Measurements from ENCODE around the gene ALLC. TPM values are rescaled to one million over a fixed set of nuclear protein-coding genes. Genes with fewer than 3 reads are reported as not detected.
"Not testable (repeated sequence)": the region's sequence is repeated elsewhere in the genome, so short reads cannot be mapped to it uniquely, and the experiment has no call there.

Gene ALLC
- total RNA-seq (2014; rRNA removed) (not detected in 2 replicates), Bru-seq, nascent RNA (percentile 7 among the genes with signal in this experiment), BruChase-seq, experiment 1, labeled RNA remaining after a 6-hour chase (percentile 32 among the genes with signal in this experiment), BruChase-seq, experiment 2, labeled RNA remaining after a 2-hour chase (percentile 18 among the genes with signal in this experiment)
- long read RNA-seq: 0 reads

- Histone ChIP-seq H2AFZ (ENCODE audit: low read length) (no peak within 1 kb of the TSS), H4K20me1 (ENCODE audit: low read length) (no peaks in the 10 kb centered on the region), H3K79me2 (ENCODE audit: low read length) (no peaks in the 10 kb centered on the region), H3K4me2 (ENCODE audit: low read length) (no peak within 1 kb of the TSS), H3F3A (ENCODE audit: low read length, unreplicated experiment) (no peaks in the 10 kb centered on the region), H3K9me2 (replicated peaks; ENCODE audit: low read length) (no peaks in the 10 kb centered on the region), H3K9me3 (ENCODE audit: low read length) (no peaks in the 10 kb centered on the region), H3K9ac (ENCODE audit: low read length) (no peak within 1 kb of the TSS), H3K27ac (ENCODE audit: low read length) (no peak within 1 kb of the TSS), H3K4me1 (ENCODE audit: insufficient read depth, low read length) (no peaks in the 10 kb centered on the region), H3K27me3 (ENCODE audit: low read length) (no peaks in the 10 kb centered on the region; the same call in 1 of the 2 replicates), H3K4me3 (ENCODE audit: low read length) (no peak within 1 kb of the TSS), H3K36me3 (ENCODE audit: low read depth, low read length) (no peaks in the 10 kb centered on the region)
- ATAC-seq: no peak
- intact Hi-C loops (cut with micrococcal nuclease): no loop called here
- CTCF ChIA-PET: no interaction called here
- no TSS peak for BruUV-seq (replicated peaks)
- TF ChIP-seq EZH2phosphoT487 (IDR thresholded peaks at IDR 0.05; ENCODE audit: borderline replicate concordance, low read length): no peak
- TF ChIP-seq EZH2 (IDR thresholded peaks at IDR 0.05; ENCODE audit: low read length, unreplicated experiment): no peak
- TF ChIP-seq, protein P1, sequence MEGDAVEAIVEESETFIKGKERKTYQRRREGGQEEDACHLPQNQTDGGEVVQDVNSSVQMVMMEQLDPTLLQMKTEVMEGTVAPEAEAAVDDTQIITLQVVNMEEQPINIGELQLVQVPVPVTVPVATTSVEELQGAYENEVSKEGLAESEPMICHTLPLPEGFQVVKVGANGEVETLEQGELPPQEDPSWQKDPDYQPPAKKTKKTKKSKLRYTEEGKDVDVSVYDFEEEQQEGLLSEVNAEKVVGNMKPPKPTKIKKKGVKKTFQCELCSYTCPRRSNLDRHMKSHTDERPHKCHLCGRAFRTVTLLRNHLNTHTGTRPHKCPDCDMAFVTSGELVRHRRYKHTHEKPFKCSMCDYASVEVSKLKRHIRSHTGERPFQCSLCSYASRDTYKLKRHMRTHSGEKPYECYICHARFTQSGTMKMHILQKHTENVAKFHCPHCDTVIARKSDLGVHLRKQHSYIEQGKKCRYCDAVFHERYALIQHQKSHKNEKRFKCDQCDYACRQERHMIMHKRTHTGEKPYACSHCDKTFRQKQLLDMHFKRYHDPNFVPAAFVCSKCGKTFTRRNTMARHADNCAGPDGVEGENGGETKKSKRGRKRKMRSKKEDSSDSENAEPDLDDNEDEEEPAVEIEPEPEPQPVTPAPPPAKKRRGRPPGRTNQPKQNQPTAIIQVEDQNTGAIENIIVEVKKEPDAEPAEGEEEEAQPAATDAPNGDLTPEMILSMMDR (conservative IDR thresholded peaks at IDR 0.05; ENCODE audit: low read depth, low read length): no peak
- DNase-seq: no peak
- POLR2A ChIA-PET (ENCODE audit: unreplicated experiment): no interaction called here
Measured at GRCh38 chr2:3657881-3658280, at the start of gene ALLC. TSS of gene ALLC (plus strand) at chr2:3658200. CDS start at chr2:3671158, 12,958 bp downstream.

GRCh38 chr2:3608373-3609278, 49.4 kb upstream of the ALLC start:
- Histone ChIP-seq H3K9me2 (replicated peaks; ENCODE audit: low read length) (no peaks in the 10 kb centered on the region), H3K79me2 (ENCODE audit: low read length) (no peaks in the 10 kb centered on the region), H3K27ac (ENCODE audit: low read length) (no peak overlapping the region), H2AFZ (ENCODE audit: low read length) (no peak overlapping the region), H3K27me3 (ENCODE audit: low read length) (no peaks in the 10 kb centered on the region), H3K4me1 (ENCODE audit: insufficient read depth, low read length) (peaks cover 4% of the 10 kb centered on the region; the same call in 1 of the 2 replicates), H3K36me3 (ENCODE audit: low read depth, low read length) (no peaks in the 10 kb centered on the region), H3K4me3 (ENCODE audit: low read length) (no peak overlapping the region), H3K9ac (ENCODE audit: low read length) (no peak overlapping the region), H3K9me3 (ENCODE audit: low read length) (no peaks in the 10 kb centered on the region), H3F3A (ENCODE audit: low read length, unreplicated experiment) (no peaks in the 10 kb centered on the region), H3K4me2 (ENCODE audit: low read length) (no peak overlapping the region), H4K20me1 (ENCODE audit: low read length) (no peaks in the 10 kb centered on the region)
- intact Hi-C loops (cut with micrococcal nuclease): no loop called here
- TF ChIP-seq, protein P1 (conservative IDR thresholded peaks at IDR 0.05; ENCODE audit: low read depth, low read length): no peak
- no peak for TF ChIP-seq EZH2 (IDR thresholded peaks at IDR 0.05; ENCODE audit: low read length, unreplicated experiment)
- no peak for TF ChIP-seq EZH2phosphoT487 (IDR thresholded peaks at IDR 0.05; ENCODE audit: borderline replicate concordance, low read length)
- DNase-seq (no peak), ATAC-seq (no peak)
- ChIA-PET POLR2A (ENCODE audit: unreplicated experiment) (no interaction called here), CTCF (no interaction called here)
- BruUV-seq (replicated peaks): no TSS peak

DNA sequence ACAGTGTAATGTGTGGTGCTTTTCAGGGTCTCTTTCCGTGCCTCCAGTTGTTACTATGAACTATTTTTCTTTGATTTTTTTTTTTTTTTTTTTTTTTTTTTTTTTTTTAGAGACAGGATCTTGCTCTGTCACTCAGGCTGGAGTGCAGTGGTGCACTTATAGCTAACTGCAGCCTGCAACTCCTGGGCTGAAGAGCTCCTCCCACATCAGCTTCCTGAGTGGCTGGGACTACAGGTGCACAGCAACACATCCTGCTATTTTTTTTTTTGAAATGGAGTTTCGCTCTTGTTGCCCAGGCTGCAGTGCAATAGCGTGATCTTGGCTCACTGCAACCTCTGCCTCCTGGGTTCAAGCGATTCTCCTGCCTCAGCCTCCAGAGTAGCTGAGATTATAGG, 48.7 kb upstream of the ALLC start:
- H3F3A ChIP-seq (ENCODE audit: low read length, unreplicated experiment); H3K36me3 ChIP-seq (ENCODE audit: low read depth, low read length); H3K9me2 ChIP-seq (replicated peaks; ENCODE audit: low read length); H3K4me2 ChIP-seq (ENCODE audit: low read length); BruUV-seq (replicated peaks); H3K79me2 ChIP-seq (ENCODE audit: low read length); POLR2A ChIA-PET (ENCODE audit: unreplicated experiment); H3K9me3 ChIP-seq (ENCODE audit: low read length); H3K4me1 ChIP-seq (ENCODE audit: insufficient read depth, low read length); H2AFZ ChIP-seq (ENCODE audit: low read length); H3K27me3 ChIP-seq (ENCODE audit: low read length); H3K27ac ChIP-seq (ENCODE audit: low read length); H3K9ac ChIP-seq (ENCODE audit: low read length); H3K4me3 ChIP-seq (ENCODE audit: low read length); intact Hi-C loops (cut with micrococcal nuclease); H4K20me1 ChIP-seq (ENCODE audit: low read length); DNase-seq: not testable (repeated sequence)
- CTCF ChIA-PET: interaction anchor here (0.6 kb wide), 1 partner anchor 431 kb away, joined by 10 read pairs; no protein-coding TSS in a partner anchor
- peak; percentile 39; the same call in 1 of the 2 replicates for ATAC-seq

All from PC-3 (cell line).